ENCODE data around the gene OR5M8.

OR5M8 gene

GRCh38 chr11:56491270-56491669, at the start of gene OR5M8:
TSS of gene OR5M8 (minus strand) at chr11:56491370. CDS start at chr11:56491370, 0 bp downstream.
- DNase-seq = no peak

DNA sequence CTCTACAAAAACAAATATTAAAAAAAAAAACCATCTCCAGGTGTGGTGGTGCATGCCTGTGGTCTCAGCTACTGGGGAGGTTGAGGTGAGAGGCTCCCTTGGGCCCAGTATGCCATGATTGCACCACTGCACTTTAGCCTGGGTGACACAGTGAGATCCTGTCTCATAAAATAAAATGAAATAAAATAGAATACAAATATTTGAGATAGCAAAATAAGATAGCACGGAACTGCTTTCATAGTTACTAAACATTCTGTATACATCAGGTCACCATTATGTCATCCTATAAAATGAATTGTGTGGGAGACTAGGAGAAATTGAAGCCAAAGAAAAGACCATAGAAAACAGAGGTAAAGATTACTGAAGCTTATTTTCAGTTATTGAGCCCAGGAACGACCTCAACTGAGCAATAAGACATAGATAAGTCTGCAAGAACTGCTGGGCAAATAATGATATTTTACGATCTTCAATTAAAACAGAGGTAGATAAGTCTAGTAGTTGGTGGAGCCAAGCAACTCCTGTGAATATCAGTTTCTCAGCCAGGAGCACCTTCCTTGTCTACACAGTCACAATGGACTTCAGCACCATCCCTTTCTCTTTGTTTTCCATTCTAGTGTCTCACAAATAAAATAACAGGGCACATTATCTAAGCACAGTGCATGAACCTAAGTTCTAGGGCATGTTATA, 42.0 kb upstream of the OR5M8 start:
- DNase-seq = no peak

GRCh38 chr11:56531856-56532255, 40.7 kb upstream of the OR5M8 start:
- no peak for DNase-seq

DNA sequence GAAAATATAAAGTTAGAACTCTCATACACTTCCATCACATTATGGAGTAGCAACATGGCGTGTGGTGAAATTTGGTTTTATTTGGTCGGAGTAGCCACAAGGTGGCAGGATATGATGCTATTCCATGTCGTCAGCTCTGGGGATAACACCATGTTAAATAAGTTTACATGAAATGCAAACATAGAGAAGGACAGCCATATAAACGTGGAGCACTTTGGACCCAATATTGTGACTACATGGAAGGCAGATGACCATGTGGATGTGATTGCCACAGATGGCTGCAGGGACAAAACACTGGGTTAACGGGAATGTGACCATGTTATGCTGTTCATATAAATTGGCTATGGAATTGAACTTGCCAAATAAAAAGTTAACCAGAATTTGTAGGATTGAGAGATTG, 30.8 kb upstream of the OR5M8 start:
- no peak for DNase-seq

- DNase-seq = no peak
Observed at GRCh38 chr11:56513280-56513679, 22.1 kb upstream of the OR5M8 start.

DNA sequence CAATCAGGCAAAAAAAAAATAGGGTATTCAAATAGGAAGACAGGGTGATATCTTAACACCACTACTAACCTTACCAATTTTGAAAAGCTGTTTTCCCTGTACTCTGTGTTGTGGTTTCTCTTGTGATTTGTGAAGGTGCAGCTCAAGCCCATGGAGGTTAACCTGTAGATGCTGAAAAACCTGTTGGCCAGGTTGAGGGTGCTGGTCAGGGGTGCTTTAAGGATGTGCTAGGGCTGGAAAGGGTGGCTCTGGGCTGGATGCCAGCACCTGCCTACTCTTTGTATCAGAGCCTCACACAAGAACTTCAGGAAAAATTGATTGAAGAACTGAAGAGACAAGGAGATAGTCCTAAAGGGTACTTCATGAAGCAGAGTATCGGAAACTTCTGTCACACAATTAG, 18.3 kb upstream of the OR5M8 start:
- DNase-seq = no peak

GRCh38 chr11:56497010-56497409, 5.8 kb upstream of the OR5M8 start:
- DNase-seq = no peak

DNA sequence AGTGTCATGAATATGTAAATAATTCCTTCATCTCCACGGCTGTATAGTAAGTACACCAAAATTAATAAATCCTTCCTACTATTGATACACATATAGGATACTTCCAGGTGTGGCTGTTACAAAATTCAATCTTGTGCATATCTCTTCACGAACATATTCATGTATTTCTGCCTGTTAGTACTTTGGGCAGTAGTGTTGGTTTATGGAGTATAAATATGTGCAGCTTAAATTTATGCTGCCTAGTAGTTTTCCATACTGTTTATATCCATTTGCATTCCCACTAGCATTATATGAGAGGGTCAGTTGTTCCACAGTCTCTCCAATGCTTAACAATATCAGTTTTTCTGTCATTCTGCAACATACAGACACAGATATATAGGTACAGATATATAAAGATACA, 3.9 kb upstream of the OR5M8 start:
- DNase-seq = no peak

DNA sequence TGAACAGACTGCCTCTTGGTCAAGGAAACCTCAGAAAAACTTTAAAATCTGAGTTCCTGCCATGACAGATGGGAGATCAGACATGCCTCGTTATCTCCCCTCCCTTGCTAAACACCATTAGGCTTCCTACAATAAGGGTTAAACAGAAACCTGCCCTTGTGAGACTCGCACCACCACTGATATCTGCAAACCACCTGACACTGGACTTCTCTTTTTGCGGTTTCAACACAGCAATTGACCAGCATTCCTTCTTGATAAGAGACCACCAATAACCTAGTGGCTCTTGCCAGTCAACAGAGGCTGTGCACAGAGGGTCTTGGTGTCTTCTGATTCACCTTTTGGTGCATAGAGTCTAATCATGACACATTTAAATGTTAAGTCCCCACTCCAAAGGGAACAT, 4.4 kb downstream of the OR5M8 start:
- no peak for DNase-seq

DNA sequence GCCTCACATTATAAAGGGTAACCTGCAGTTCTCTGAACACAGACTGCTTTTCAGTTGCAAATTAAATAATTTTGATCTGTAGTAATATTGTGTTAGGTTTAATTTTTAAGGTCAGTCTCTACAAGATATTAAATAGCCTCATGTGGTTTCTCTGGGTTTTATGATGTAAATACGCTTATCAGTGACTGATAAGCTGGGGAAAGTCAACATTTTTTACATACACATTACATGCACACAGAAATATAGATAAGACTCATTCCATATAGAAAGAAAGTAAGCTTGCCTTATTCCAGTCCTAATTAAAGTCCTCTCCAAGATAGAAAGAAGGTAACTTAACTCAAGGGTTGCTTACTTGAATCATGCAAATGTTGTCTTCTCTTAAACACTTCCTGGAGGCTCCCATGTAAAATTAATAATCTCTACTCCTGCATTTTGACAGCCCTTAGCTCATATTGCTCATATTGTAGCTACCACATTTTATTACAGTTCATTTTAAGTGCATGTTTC, 16.4 kb downstream of the OR5M8 start:
- no peak for DNase-seq

DNA sequence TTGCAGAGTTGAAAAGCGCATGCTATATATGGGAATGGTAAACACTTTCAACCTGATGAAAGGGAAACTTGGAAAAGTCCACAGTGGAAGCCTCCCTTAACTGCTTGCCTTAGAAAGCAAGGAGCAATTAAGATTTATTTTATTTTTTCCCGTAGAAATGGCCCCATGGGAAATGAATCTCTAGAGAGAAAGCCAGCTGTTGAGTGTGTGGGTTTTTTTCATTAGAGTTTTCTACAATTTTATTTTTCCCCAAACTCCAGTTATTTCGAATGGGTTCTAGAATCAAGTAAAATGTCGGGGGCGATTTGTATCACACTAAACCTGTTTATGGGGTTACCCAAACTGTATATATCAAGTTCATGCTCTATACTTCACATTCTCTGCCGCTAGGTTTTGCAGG, 17.9 kb downstream of the OR5M8 start, which contains the start of gene OR5M3:
Gene OR5M3 (minus strand): TSS at position 101 of the 400 bp plus-strand sequence. CDS start 2,855 bp downstream, outside the sequence.
- DNase-seq = no peak

GRCh38 chr11:56457076-56457475, 34.1 kb downstream of the OR5M8 start:
- DNase-seq = no peak

GRCh38 chr11:56453521-56453920, 37.6 kb downstream of the OR5M8 start:
- no peak for DNase-seq
